HG03135 (cell line): ENCODE results near the gene GOLGA8M.
"Not testable (repeated sequence)": the region's sequence is repeated elsewhere in the genome, so short reads cannot be mapped to it uniquely, and the experiment has no call there.

Experiments
- ATAC-seq: cut with Tn5 transposase; IDR thresholded peaks from one replicate; pipeline ENCODE4 v1.9.1; 2021; ENCODE audit warnings: mild to moderate bottlenecking, moderate library complexity; ENCODE audit not compliant: unreplicated experiment

Gene GOLGA8M

DNA sequence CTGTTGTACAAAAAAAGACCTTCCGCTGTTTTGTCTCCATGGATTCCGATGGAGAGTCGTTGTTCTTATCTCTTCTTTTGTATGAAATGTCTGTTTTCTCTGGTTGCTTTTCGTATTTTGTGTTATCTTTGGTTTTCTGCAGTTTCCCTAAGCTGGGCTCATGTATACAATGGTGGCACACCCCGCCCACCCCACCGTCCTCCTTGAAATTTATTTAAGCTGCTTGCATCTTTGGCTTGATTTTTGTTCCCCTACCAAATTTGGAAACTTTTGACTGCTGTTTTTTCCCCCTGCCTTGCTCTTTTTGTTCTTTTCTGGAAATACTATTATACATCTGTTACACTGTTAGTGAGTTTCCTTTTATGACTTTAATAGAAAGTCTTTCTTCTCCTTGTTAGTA is 47.6 kb downstream of the GOLGA8M start:
- not testable (repeated sequence) for ATAC-seq

DNA sequence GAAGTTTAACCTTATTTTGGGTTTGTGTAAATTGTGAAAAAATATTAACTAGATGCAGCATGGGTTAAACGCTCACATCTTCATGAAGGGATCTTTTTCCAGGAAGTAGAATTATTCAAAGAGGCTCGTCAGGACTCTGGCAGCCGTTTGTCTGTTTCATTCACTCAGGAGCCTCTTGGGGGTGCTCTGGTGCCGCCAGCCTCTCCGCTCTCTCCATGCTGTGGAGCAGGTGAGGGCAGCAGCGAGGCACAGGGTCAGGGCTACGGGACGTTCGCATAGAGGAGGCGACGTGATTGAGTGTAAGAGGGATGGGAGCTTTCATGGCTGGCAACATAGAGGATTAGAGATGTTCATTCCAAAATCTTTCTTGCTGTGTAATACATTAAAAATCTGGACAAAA is 48.5 kb downstream of the GOLGA8M start:
- not testable (repeated sequence) for ATAC-seq

DNA sequence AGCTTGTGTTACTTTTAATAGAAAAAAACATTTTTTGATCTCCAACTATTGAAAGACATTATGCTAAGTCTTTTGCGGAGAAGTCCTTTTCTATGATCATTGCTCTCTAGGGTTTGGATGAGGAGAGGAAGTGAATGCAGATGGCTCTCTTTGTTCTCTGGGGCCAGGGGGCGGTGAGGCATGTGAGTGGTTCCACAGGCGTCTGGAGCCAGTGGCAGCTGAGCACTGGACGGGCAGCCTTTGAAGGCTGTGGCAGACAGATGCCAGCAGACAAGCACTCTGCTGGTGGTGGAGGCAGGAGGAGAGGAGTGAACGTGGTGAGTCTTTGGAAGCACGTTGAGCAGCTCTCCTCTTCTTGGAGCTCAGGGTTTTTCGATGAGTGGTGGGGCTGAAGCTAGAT is 51.5 kb downstream of the GOLGA8M start:
- not testable (repeated sequence) for ATAC-seq

DNA sequence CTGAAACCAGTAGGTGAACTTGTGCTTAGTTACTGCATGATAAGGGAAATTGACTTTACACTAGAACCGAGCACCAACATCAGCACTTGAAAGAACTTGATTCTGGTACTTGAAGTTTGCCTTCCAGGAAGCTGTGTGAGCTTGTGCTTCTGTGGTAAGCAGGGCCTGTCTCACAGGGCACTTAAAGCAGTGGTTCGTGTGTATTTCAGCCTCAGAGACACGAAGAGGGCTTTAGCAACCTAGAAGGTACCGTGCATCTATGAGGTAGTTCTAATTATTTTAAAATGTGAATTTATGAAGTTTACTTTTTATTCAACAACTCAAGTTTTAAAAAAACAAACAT is 56.2 kb downstream of the GOLGA8M start:
- not testable (repeated sequence) for ATAC-seq

DNA sequence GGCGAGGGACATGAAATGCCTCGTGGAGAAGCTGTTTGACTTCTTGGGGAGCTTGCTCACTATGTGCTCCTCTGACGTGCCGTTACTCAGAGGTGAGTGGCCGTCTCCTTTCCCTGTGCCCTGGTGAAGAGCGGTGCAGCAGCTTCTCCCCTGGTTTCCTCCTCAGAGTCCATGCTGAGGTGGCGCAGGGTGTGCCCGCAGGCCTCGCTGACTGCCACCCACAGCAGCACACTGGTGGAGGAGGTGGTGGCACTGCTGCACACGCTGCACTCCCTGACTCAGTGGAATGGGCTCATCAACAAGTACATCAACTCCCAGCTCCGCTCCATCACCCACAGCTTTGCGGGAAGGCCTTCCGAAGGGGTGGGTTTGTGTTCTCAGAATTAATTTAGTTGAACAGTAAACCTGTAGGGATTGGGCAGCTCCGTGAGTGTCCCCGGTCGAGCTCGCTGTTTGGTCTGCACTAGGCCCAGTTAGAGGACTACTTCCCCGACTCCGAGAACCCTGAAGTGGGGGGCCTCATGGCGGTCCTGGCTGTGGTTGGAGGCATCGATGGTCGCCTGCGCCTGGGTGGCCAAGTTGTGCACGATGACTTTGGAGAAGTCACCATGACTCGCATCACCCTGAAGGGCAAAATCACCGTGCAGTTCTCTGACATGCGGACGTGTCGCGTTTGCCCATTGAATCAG is 56.7 kb downstream of the GOLGA8M start:
- ATAC-seq = not testable (repeated sequence)

DNA sequence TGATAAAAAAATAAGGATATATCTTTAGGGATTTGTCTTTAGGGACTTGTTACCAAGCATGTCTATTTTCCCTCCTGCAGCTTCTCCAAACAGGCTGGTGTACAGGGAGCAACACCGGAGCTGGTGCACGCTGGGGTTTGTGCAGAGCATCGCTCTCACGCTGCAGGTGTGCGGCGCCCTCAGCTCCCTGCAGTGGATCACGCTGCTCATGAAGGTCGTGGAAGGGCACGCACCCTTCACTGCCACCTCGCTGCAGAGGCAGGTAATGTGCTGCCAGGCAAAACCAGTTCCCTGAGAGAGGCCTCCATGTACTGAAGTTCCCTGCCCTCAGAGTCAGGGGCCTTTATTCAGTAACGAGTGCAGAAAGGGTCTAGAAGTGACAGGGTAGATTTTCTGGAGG is 58.0 kb downstream of the GOLGA8M start:
- ATAC-seq = not testable (repeated sequence)

DNA sequence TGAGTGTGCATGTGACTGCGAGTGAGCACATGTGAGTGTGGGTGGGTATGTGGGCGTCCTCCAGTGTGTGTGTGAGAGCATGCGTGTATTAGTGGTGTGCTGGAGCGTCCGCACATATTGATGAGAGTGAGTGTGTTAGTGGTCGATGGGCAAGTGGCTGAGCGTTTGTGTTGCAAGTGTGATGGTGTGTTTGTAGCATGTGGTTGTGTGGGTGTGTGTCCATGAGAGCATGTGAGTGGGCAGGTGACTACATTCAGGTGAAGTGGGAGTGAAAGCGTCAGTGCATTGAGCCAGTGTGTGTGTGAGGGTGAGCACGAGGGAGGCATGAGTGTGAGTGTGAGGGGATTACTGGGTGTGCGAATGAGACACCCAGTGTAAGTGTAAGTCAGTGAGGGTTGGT is 59.7 kb downstream of the GOLGA8M start:
- ATAC-seq = not testable (repeated sequence)
